GM19397 (cell line): Measurements from ENCODE around the gene CPHXL.

Source experiments
- ATAC-seq: cut with Tn5 transposase; IDR thresholded peaks from one replicate; pipeline ENCODE4 v1.9.1; 2021; ENCODE audit warnings: mild to moderate bottlenecking, moderate library complexity; ENCODE audit not compliant: unreplicated experiment

CPHXL gene

GRCh38 chr16:75726390-75726789 is at the start of gene CPHXL:
Gene CPHXL (minus strand): TSS chr16:75726490. CDS start chr16:75726442, 48 bp downstream.
- ATAC-seq: no peak

GRCh38 chr16:75774197-75774596 is 47.9 kb upstream of the CPHXL start:
- ATAC-seq: no peak

GRCh38 chr16:75770051-75770450 is 43.8 kb upstream of the CPHXL start:
- ATAC-seq: no peak

GRCh38 chr16:75764154-75764768 is 38.0 kb upstream of the CPHXL start:
- peak; percentile 86 for ATAC-seq

GRCh38 chr16:75763204-75763603 is 36.9 kb upstream of the CPHXL start:
- ATAC-seq: no peak

- no peak for ATAC-seq
Measured at GRCh38 chr16:75762746-75763145, 36.5 kb upstream of the CPHXL start.

- ATAC-seq: peak; percentile 14
Measured at GRCh38 chr16:75761108-75761507, 34.8 kb upstream of the CPHXL start.

- no peak for ATAC-seq
Measured at GRCh38 chr16:75760018-75760519, 33.8 kb upstream of the CPHXL start.

- ATAC-seq: no peak
Measured at GRCh38 chr16:75758215-75758614, 31.9 kb upstream of the CPHXL start.

- ATAC-seq: no peak
Measured at GRCh38 chr16:75754141-75754540, 27.9 kb upstream of the CPHXL start.

- no peak for ATAC-seq
Measured at GRCh38 chr16:75750528-75750927, 24.2 kb upstream of the CPHXL start.

GRCh38 chr16:75746359-75746758 is 20.1 kb upstream of the CPHXL start:
- ATAC-seq: no peak

- ATAC-seq: no peak
Measured at GRCh38 chr16:75745823-75746222, 19.5 kb upstream of the CPHXL start.

GRCh38 chr16:75745242-75745641 is 19.0 kb upstream of the CPHXL start:
- ATAC-seq: no peak

GRCh38 chr16:75742424-75743047 is 16.2 kb upstream of the CPHXL start:
- no peak for ATAC-seq

- ATAC-seq: no peak
Measured at GRCh38 chr16:75733305-75734211, 7.3 kb upstream of the CPHXL start.

- ATAC-seq: no peak
Measured at GRCh38 chr16:75732871-75733270, 6.6 kb upstream of the CPHXL start.

GRCh38 chr16:75727221-75727620 is 931 bp upstream of the CPHXL start:
- ATAC-seq: no peak

- ATAC-seq: no peak
Measured at GRCh38 chr16:75718452-75718851, 7.8 kb downstream of the CPHXL start.

GRCh38 chr16:75714661-75715060 is 11.6 kb downstream of the CPHXL start:
- no peak for ATAC-seq

- no peak for ATAC-seq
Measured at GRCh38 chr16:75710344-75710743, 15.9 kb downstream of the CPHXL start.

GRCh38 chr16:75703306-75703705 is 23.0 kb downstream of the CPHXL start:
- no peak for ATAC-seq
